Epithelial cell of alveolus of lung (primary cell): ENCODE results near the gene SUB1. TPM values are rescaled to one million over a fixed set of nuclear protein-coding genes. Genes with fewer than 3 reads are reported as not detected.

ENCODE experiments used
- total RNA-seq: library from RNA; depleted of rRNA; stranded (reverse); fragments of >200 nt; gene quantifications from 2 replicates; pipeline ENCODE4 v1.2.1, GENCODE V29; 2015

The SUB1 gene
- total RNA-seq, result 201 and 256 TPM in 2 replicates

DNA sequence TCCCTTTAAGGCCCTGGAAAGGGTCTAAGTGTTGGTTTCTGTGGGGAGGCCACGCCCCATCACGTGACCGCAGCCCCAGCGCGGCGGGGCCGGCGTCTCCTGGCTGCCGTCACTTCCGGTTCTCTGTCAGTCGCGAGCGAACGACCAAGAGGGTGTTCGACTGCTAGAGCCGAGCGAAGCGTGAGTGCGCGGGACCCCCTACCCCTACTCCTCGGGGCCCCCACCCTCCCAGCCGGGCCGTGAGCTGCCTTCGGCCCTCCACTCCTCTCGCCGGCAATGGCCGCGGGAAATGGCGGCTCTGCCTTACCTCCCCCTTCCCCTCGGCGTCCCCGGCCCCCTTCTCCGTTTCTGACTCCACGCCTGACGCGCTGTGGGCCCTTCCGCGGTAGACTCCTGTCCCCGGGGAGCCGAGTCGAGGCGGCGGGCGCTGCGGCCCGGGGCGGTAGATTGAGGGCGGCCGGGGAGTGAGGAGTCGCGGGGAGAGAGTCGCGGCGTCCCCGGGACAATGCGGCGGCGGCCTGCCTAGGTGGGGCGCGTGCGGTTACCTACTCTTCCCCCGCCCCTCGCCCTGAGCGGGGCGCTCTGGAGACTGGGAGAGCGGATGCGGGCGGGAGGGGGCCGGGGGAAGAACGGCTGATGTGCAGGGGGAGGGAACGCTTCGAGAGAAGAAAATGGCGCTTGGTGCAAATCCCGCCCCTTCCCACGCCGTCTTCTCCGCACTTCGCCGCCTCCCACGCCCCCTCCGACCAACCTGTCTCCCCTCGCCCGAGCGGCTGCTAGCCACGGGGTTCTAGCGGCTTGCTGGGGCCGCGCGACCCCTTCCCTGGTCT lies at the start of gene SUB1:
Gene SUB1, plus strand, starts transcription at position 112 of the 830 bp plus-strand sequence. CDS start 2,956 bp downstream, outside the sequence.

Other genes with a start within 250 kb of the SUB1 start
- gene ZFR, start 140.8 kb upstream of the SUB1 start, total RNA-seq, result 62.6 and 77.4 TPM in 2 replicates
- 2.7 and 26.7 TPM in 2 replicates for gene NPR3, start 125.8 kb downstream of the SUB1 start, total RNA-seq